UCSD-AML1 (cell line): ENCODE measurements around the gene ADGRG2.
"Not testable (repeated sequence)": the region's sequence is repeated elsewhere in the genome, so short reads cannot be mapped to it uniquely, and the experiment has no call there.

Experiments used
- DNase-seq: peaks from one replicate; lab custom pipeline; 2025; ENCODE audit not compliant: unreplicated experiment; lab: John Stamatoyannopoulos, UW

Gene ADGRG2

GRCh38 chrX:19089555-19090040 is 32.7 kb downstream of the ADGRG2 start:
- no peak for DNase-seq

- DNase-seq: no peak
Measured at GRCh38 chrX:19086102-19086772, 36.0 kb downstream of the ADGRG2 start.

GRCh38 chrX:19085666-19086065 is 36.6 kb downstream of the ADGRG2 start:
- no peak for DNase-seq

GRCh38 chrX:19075754-19076153 is 46.5 kb downstream of the ADGRG2 start:
- no peak for DNase-seq

GRCh38 chrX:19072372-19072771 is 49.9 kb downstream of the ADGRG2 start:
- DNase-seq: no peak

GRCh38 chrX:19070555-19070994 is 51.7 kb downstream of the ADGRG2 start:
- DNase-seq: no peak

- not testable (repeated sequence) for DNase-seq
Measured at GRCh38 chrX:19066987-19067386, 55.3 kb downstream of the ADGRG2 start.

GRCh38 chrX:19065535-19065934 is 56.7 kb downstream of the ADGRG2 start:
- no peak for DNase-seq

GRCh38 chrX:19064175-19064574 is 58.1 kb downstream of the ADGRG2 start:
- no peak for DNase-seq

- DNase-seq: no peak
Measured at GRCh38 chrX:19063030-19063429, 59.2 kb downstream of the ADGRG2 start.

GRCh38 chrX:19059067-19059466 is 63.2 kb downstream of the ADGRG2 start:
- no peak for DNase-seq

- no peak for DNase-seq
Measured at GRCh38 chrX:19057856-19058255, 64.4 kb downstream of the ADGRG2 start.

- no peak for DNase-seq
Measured at GRCh38 chrX:19049110-19049509, 73.2 kb downstream of the ADGRG2 start.

GRCh38 chrX:19046343-19047215 is 75.7 kb downstream of the ADGRG2 start:
- DNase-seq: no peak

GRCh38 chrX:19040373-19040772 is 81.9 kb downstream of the ADGRG2 start:
- DNase-seq: no peak

- DNase-seq: no peak
Measured at GRCh38 chrX:19034025-19034424, 88.2 kb downstream of the ADGRG2 start.

GRCh38 chrX:19030805-19031204 is 91.5 kb downstream of the ADGRG2 start:
- no peak for DNase-seq

GRCh38 chrX:19028560-19028959 is 93.7 kb downstream of the ADGRG2 start:
- no peak for DNase-seq

- no peak for DNase-seq
Measured at GRCh38 chrX:19024366-19024765, 97.9 kb downstream of the ADGRG2 start.

GRCh38 chrX:19019996-19020395 is 102.3 kb downstream of the ADGRG2 start:
- DNase-seq: no peak

- no peak for DNase-seq
Measured at GRCh38 chrX:19017271-19017670, 105.0 kb downstream of the ADGRG2 start.

- DNase-seq: not testable (repeated sequence)
Measured at GRCh38 chrX:19016614-19017013, 105.7 kb downstream of the ADGRG2 start.
